Calu3 (cell line): ENCODE results near the gene GAL3ST2. TPM values are rescaled to one million over a fixed set of nuclear protein-coding genes. Genes with fewer than 3 reads are reported as not detected.

Experiments
- BruUV-seq: library from RNA; stranded (reverse); fragments of 400-500 nt; replicated peaks from 2 replicates; lab custom pipeline; 2021; lab: Mats Ljungman, UMichigan
- CTCF ChIA-PET: fragments of 300-600 bp; sonication (Branson Sonifier 250); formaldehyde crosslinking; loops from one replicate; lab custom pipeline; 2022; ENCODE audit warnings: antibody characterized with exemption; lab: Charles Lee
- DNase-seq: peaks from one replicate; pipeline ENCODE4 v3.0.0; 2022
- H3K27ac Mint-ChIP-seq: one replicate; pipeline ENCODE4 v1.8.0; 2022; ENCODE audit warnings: mixed read lengths; ENCODE audit not compliant: unreplicated experiment
- H3K27me3 Mint-ChIP-seq: one replicate; pipeline ENCODE4 v1.8.0; 2022; ENCODE audit warnings: mixed read lengths; ENCODE audit not compliant: unreplicated experiment
- H3K36me3 Mint-ChIP-seq: one replicate; pipeline ENCODE4 v1.8.0; 2022; ENCODE audit warnings: mild to moderate bottlenecking, moderate library complexity, mixed read lengths; ENCODE audit not compliant: insufficient read depth, unreplicated experiment
- H3K4me1 Mint-ChIP-seq: one replicate; pipeline ENCODE4 v1.8.0; 2022; ENCODE audit warnings: mild to moderate bottlenecking, low read depth, mixed read lengths; ENCODE audit not compliant: unreplicated experiment
- H3K4me3 Mint-ChIP-seq: one replicate; pipeline ENCODE4 v1.8.0; 2022; ENCODE audit warnings: mild to moderate bottlenecking, low read depth, moderate library complexity, mixed read lengths; ENCODE audit not compliant: unreplicated experiment
- H3K9me3 Mint-ChIP-seq: one replicate; pipeline ENCODE4 v1.8.0; 2022; ENCODE audit warnings: low read depth, mixed read lengths; ENCODE audit not compliant: unreplicated experiment
- CTCF ChIP-seq: fragments of 200-600 bp; IDR thresholded peaks from one replicate; pipeline ENCODE4 v1.8.0; 2022; ENCODE audit warnings: antibody characterized with exemption; ENCODE audit not compliant: unreplicated experiment
- intact Hi-C: fragments of 100-400 bp; cut with micrococcal nuclease; formaldehyde crosslinking; loops from one replicate; pipeline ENCODE4 v1.10.0; 2022; ENCODE audit not compliant: unreplicated experiment
- total RNA-seq: library from RNA; stranded (reverse); gene quantifications from 2 replicates; pipeline ENCODE4 v1.2.3, GENCODE V29; 2022

Gene GAL3ST2
- total RNA-seq, 1 experiment from 2014 or later: not detected

DNA sequence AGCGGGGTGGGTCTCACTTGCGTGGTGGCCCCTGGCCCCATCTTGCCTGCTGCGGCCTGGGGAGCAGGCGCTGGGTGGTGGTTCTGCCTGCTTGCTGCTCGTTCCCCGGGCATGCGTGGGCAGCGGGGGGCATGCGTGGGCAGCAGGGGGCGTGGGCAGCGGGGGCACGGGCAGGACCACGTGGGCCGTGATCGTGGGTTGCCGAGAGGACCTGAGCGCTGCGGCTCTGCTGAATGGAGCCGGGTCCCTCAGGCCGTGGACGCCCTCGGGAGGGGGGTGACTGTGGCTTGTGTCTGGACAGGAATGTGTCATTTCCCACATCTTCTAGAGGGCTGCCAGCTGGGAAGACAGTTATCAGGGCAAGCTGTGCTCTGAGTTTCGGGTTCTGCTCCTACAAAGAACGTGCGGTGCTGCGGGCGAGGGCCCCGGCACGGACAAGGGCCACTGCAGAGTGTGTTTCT is 8.3 kb upstream of the GAL3ST2 start:
- intact Hi-C loops: no loop called here
- Mint-ChIP-seq H3K27ac (no peak overlapping the region), H3K27me3 (no peaks in the 10 kb centered on the region), H3K36me3 (peaks cover 17% of the 10 kb centered on the region), H3K9me3 (no peaks in the 10 kb centered on the region), H3K4me1 (no peaks in the 10 kb centered on the region), H3K4me3 (no peak overlapping the region)
- no TSS peak for BruUV-seq
- DNase-seq: no peak
- CTCF ChIA-PET: interaction anchor here (0.5 kb wide), 1 partner anchor 12 kb away, joined by 3 read pairs; no protein-coding TSS in a partner anchor
- no peak for TF ChIP-seq CTCF

DNA sequence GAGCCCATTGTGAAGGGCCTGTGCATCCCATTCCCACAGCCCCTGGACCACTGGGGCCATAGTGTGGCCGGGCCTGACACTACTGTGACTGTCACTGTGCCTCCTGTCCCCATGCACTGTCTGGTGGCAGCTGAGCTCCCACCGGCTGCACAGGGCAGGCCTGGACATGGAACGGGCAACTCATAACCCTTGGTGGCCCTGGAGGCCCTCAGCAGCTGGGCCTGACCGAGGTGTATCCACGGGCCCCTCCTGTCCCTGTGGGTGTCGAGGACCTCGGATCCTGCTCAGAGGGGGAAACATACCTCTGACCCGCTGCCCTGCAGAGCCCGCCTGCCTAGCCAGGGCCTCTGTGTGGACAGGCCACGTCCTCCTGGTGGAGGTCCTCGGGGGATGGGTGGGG is 7.8 kb upstream of the GAL3ST2 start:
- no peak for TF ChIP-seq CTCF
- Mint-ChIP-seq H3K4me3 (no peak overlapping the region), H3K9me3 (no peaks in the 10 kb centered on the region), H3K27ac (no peak overlapping the region), H3K4me1 (no peaks in the 10 kb centered on the region), H3K27me3 (no peaks in the 10 kb centered on the region), H3K36me3 (peaks cover 17% of the 10 kb centered on the region)
- no TSS peak for BruUV-seq
- DNase-seq: no peak
- CTCF ChIA-PET: interaction anchor here (0.7 kb wide), 1 partner anchor 1608 kb away, joined by 3 read pairs; no protein-coding TSS in a partner anchor
- intact Hi-C loops: no loop called here

DNA sequence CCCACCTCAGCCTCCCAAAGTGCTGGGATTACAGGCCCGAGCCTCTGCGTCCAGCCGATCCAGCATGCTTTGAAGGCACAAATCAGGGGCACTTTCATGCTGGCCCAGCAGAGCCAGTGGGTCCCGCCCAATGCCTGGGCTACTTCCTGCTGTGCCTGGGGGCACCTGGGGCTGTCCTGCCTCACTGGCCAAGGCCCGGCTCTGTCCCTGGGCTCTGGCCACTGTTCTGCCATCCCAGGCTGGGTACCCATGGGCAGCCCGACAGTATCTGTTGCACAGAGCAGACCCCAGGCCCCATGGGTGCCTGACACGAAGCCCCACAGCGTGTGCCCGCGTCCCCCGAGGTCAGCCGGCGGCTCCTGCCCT is 6.8 kb upstream of the GAL3ST2 start:
- no peak overlapping the region for H3K4me3 Mint-ChIP-seq
- BruUV-seq: no TSS peak
- TF ChIP-seq CTCF: no peak
- H3K27me3 Mint-ChIP-seq: no peaks in the 10 kb centered on the region
- intact Hi-C loops: no loop called here
- H3K27ac Mint-ChIP-seq: no peak overlapping the region
- DNase-seq: no peak
- H3K4me1 Mint-ChIP-seq: peaks cover 5% of the 10 kb centered on the region
- H3K36me3 Mint-ChIP-seq: peaks cover 17% of the 10 kb centered on the region
- no peaks in the 10 kb centered on the region for H3K9me3 Mint-ChIP-seq
- CTCF ChIA-PET: no interaction called here

GRCh38 chr2:241770185-241770935 is 6.3 kb upstream of the GAL3ST2 start:
- CTCF ChIA-PET: no interaction called here
- Mint-ChIP-seq H3K36me3 (peaks cover 17% of the 10 kb centered on the region), H3K27me3 (no peaks in the 10 kb centered on the region), H3K9me3 (no peaks in the 10 kb centered on the region), H3K27ac (no peak overlapping the region), H3K4me3 (no peak overlapping the region), H3K4me1 (peaks cover 9% of the 10 kb centered on the region)
- intact Hi-C loops: no loop called here
- no peak for DNase-seq
- no peak for TF ChIP-seq CTCF
- no TSS peak for BruUV-seq
